Colonic mucosa (tissue), 4 donors: Measurements from ENCODE around the gene DHX58. TPM values are rescaled to one million over a fixed set of nuclear protein-coding genes. Genes with fewer than 3 reads are reported as not detected.

Experiments
- DNase-seq: peaks from one replicate; pipeline ENCODE4 v3.0.0-alpha.2; 2020
- H3K27ac ChIP-seq: fragments of 200-600 bp; one replicate; pipeline ENCODE4 v1.8.0; 2021
- H3K27me3 ChIP-seq: fragments of 200-600 bp; one replicate; pipeline ENCODE4 v1.8.0; 2021
- H3K36me3 ChIP-seq: fragments of 200-600 bp; one replicate; pipeline ENCODE4 v1.8.0; 2021
- H3K4me1 ChIP-seq: fragments of 200-600 bp; one replicate; pipeline ENCODE4 v1.8.0; 2021; ENCODE audit warnings: mild to moderate bottlenecking
- H3K4me3 ChIP-seq: fragments of 200-600 bp; one replicate; pipeline ENCODE4 v1.8.0; 2021
- H3K9ac ChIP-seq, 2 donors: one replicate each; pipeline ENCODE4 v1.7.0; 2013; ENCODE audit warnings: control low read depth in 2 of 2, low read depth in 2 of 2, low read length in 2 of 2
- H3K9me3 ChIP-seq: fragments of 200-600 bp; one replicate; pipeline ENCODE4 v1.8.0; 2021
- CTCF ChIP-seq: fragments of 200-600 bp; IDR thresholded peaks from one replicate; pipeline ENCODE4 v1.8.0; 2022; ENCODE audit warnings: antibody characterized with exemption, mild to moderate bottlenecking
- intact Hi-C: fragments of 100-400 bp; cut with DNase I; formaldehyde crosslinking; loops from one replicate; pipeline ENCODE4 v1.14.1; 2022
- total RNA-seq, 2 donors: library from RNA; stranded (reverse); fragmentation: NEBNext Ultra II Directional in 1 of 2; extraction: Animal tissue kit (Norgen Biotek cat#: 25700) in 1 of 2; gene quantifications; one replicate each; pipeline ENCODE4 v1.2.1, GENCODE V29; 2021
- donor health status: healthy.
- donor health status: DM: no; HTN: no; CAD: no.
- donor health status: DM: no; HTN: no; CAD: no.

Gene DHX58
- total RNA-seq, 2 donors from 2014 or later: 10.6 to 11.3 TPM

- Histone ChIP-seq H3K9ac (no peak overlapping the region), H3K4me3 (no peak overlapping the region), H3K36me3 (no peaks in the 10 kb centered on the region), H3K9me3 (no peaks in the 10 kb centered on the region), H3K27ac (no peak overlapping the region), H3K27me3 (no peaks in the 10 kb centered on the region), H3K4me1 (peaks cover 15% of the 10 kb centered on the region)
- no peak for DNase-seq
- intact Hi-C loops: loop anchor here (5.0 kb wide), 2 partner anchors 50 to 90 kb away; no protein-coding TSS in a partner anchor
- no peak for TF ChIP-seq CTCF
Observed at GRCh38 chr17:42117397-42118125, 5.0 kb upstream of the DHX58 start.

- DNase-seq: peak; percentile 89
- no peaks in the 10 kb centered on the region for H3K9me3 ChIP-seq
- H3K36me3 ChIP-seq: no peaks in the 10 kb centered on the region
- H3K9ac ChIP-seq: no peak overlapping the region
- TF ChIP-seq CTCF: peak; percentile 86
- intact Hi-C loops: loop anchor here (5.0 kb wide), 2 partner anchors 50 to 90 kb away; no protein-coding TSS in a partner anchor
- H3K27me3 ChIP-seq: no peaks in the 10 kb centered on the region
- H3K27ac ChIP-seq: no peak overlapping the region
- H3K4me3 ChIP-seq: no peak overlapping the region
- peaks cover 13% of the 10 kb centered on the region for H3K4me1 ChIP-seq
Observed at GRCh38 chr17:42116705-42117396, 4.3 kb upstream of the DHX58 start.

GRCh38 chr17:42114118-42114517, 1.6 kb upstream of the DHX58 start:
- Histone ChIP-seq H3K36me3 (no peaks in the 10 kb centered on the region), H3K4me3 (no peak overlapping the region), H3K4me1 (peaks cover 15% of the 10 kb centered on the region), H3K9me3 (no peaks in the 10 kb centered on the region), H3K27me3 (no peaks in the 10 kb centered on the region), H3K9ac (no peak overlapping the region), H3K27ac (no peak overlapping the region)
- no peak for DNase-seq
- intact Hi-C loops: loop anchor here (2.0 kb wide), 1 partner anchor 149 kb away; no protein-coding TSS in a partner anchor
- no peak for TF ChIP-seq CTCF

GRCh38 chr17:42113293-42114069, 967 bp upstream of the DHX58 start:
- no peak for TF ChIP-seq CTCF
- no peak for DNase-seq
- Histone ChIP-seq H3K27me3 (no peaks in the 10 kb centered on the region), H3K9ac (peak overlapping the region; percentile 48 to 91), H3K36me3 (no peaks in the 10 kb centered on the region), H3K9me3 (no peaks in the 10 kb centered on the region), H3K27ac (peak overlapping the region; percentile 91), H3K4me3 (no peak overlapping the region), H3K4me1 (peaks cover 15% of the 10 kb centered on the region)
- intact Hi-C loops: loop anchor here (2.0 kb wide), 1 partner anchor 149 kb away; no protein-coding TSS in a partner anchor

- Histone ChIP-seq H3K4me1 (peaks cover 15% of the 10 kb centered on the region), H3K4me3 (peak overlapping the region; percentile 42), H3K36me3 (no peaks in the 10 kb centered on the region), H3K9me3 (no peaks in the 10 kb centered on the region), H3K27me3 (no peaks in the 10 kb centered on the region), H3K9ac (peak overlapping the region; percentile 81 to 91), H3K27ac (peak overlapping the region; percentile 91)
- intact Hi-C loops: no loop called here
- no peak for TF ChIP-seq CTCF
- peak; percentile 59 for DNase-seq
Observed at GRCh38 chr17:42111871-42112551, 503 bp downstream of the DHX58 start.
